ENCODE data around the gene PABPN1L. TPM values are rescaled to one million over a fixed set of nuclear protein-coding genes. Genes with fewer than 3 reads are reported as not detected.

Gene PABPN1L
- total and polyA plus RNA-seq, 2 donors (not counting 3 experiments of a cell fraction or from before 2014, with no cell fraction given), result not detected

- no peaks in the 10 kb centered on the region for H3K9me3 ChIP-seq (replicated peaks; ENCODE audit: control insufficient read depth, insufficient read depth, low read length)
- no peaks in the 10 kb centered on the region for H3K4me1 ChIP-seq (ENCODE audit: control insufficient read depth, extremely low read depth, insufficient read depth, low read length)
- POLR2A ChIA-PET, result no interaction called here
- H3K9me1 ChIP-seq (replicated peaks; ENCODE audit: control insufficient read depth, extremely low read depth, insufficient read depth, low read length), result no peaks in the 10 kb centered on the region
- no peak overlapping the region for H2AFZ ChIP-seq (ENCODE audit: low read depth, low read length)
- H3K36me3 ChIP-seq (ENCODE audit: control insufficient read depth in 2 of 2, extremely low read depth in 1 of 2, insufficient read depth in 2 of 2, low read length in 2 of 2), result peaks cover 0 to 3% of the 10 kb centered on the region in 2 experiments
- no TSS peak for BruUV-seq (replicated peaks)
- H4K20me1 ChIP-seq (replicated peaks; ENCODE audit: control insufficient read depth, extremely low read depth, insufficient read depth, low read length), result no peaks in the 10 kb centered on the region
- H3K4me2 ChIP-seq (ENCODE audit: insufficient read depth, low read length), result no peak overlapping the region
- FAIRE-seq (no peak), DNase-seq (ENCODE audit: low read depth, low spot score) (no peak)
- no peaks in the 10 kb centered on the region for H3K79me2 ChIP-seq (ENCODE audit: control insufficient read depth, insufficient read depth, low read length)
- H3K27ac ChIP-seq (ENCODE audit: insufficient read depth, low read depth, low read length), result no peak overlapping the region
- no peaks in the 10 kb centered on the region for H3K27me3 ChIP-seq (ENCODE audit: control insufficient read depth in 2 of 2, insufficient read depth in 2 of 2, low read length in 2 of 2)
- TF ChIP-seq, protein P1, sequence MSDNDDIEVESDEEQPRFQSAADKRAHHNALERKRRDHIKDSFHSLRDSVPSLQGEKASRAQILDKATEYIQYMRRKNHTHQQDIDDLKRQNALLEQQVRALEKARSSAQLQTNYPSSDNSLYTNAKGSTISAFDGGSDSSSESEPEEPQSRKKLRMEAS (IDR thresholded peaks at IDR 0.05; ENCODE audit: insufficient read depth, insufficient read length), result no peak
- intact Hi-C loops (cut with micrococcal nuclease) (no loop called here), dilution Hi-C loops (cut with MboI; ENCODE audit: extremely low pct_ligation_motif_present, low sequenced_read_pairs) (no loop called here)
- H3K9ac ChIP-seq (replicated peaks; ENCODE audit: extremely low read depth, insufficient read depth, low read length), result no peak overlapping the region
- CTCF ChIA-PET, result interaction anchor here (0.7 to 2.5 kb wide), 3 partner anchors 39 to 162 kb away, joined by 3 to 11 read pairs (median 3); no protein-coding TSS in a partner anchor
- no peak overlapping the region for H3K4me3 ChIP-seq (replicated peaks in 1 of 3; ENCODE audit: insufficient read depth in 1 of 3, low read depth in 1 of 3, low read length in 3 of 3)
Observed at GRCh38 chr16:88819126-88819525, 47.3 kb downstream of the PABPN1L start.

DNA sequence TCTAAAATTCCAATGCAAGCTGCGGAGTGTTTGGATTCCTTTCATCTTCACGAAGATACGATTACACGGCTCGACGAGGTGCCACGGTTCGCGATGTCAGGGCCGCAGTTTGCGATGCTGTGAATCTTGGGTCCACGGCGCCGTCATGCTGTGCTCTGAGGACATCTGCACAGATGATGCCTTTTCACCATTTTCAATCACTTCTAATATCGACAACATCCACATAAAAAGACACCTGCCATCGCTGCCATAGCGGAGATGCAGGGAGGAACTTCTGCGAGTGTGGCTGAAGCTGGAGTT is 47.9 kb downstream of the PABPN1L start:
- no peaks in the 10 kb centered on the region for H3K79me2 ChIP-seq (ENCODE audit: control insufficient read depth, insufficient read depth, low read length)
- FAIRE-seq (no peak), DNase-seq (ENCODE audit: low read depth, low spot score) (no peak)
- H3K4me3 ChIP-seq (replicated peaks in 1 of 3; ENCODE audit: insufficient read depth in 1 of 3, low read depth in 1 of 3, low read length in 3 of 3), result no peak overlapping the region
- dilution Hi-C loops (cut with MboI; ENCODE audit: extremely low pct_ligation_motif_present, low sequenced_read_pairs) (no loop called here), intact Hi-C loops (cut with micrococcal nuclease) (no loop called here)
- ChIA-PET POLR2A (no interaction called here), CTCF (interaction anchor here (2.5 kb wide), 1 partner anchor 39 kb away, joined by 11 read pairs; no protein-coding TSS in a partner anchor)
- no peaks in the 10 kb centered on the region for H3K9me3 ChIP-seq (replicated peaks; ENCODE audit: control insufficient read depth, insufficient read depth, low read length)
- no peak overlapping the region for H3K4me2 ChIP-seq (ENCODE audit: insufficient read depth, low read length)
- H3K9ac ChIP-seq (replicated peaks; ENCODE audit: extremely low read depth, insufficient read depth, low read length), result no peak overlapping the region
- H3K4me1 ChIP-seq (ENCODE audit: control insufficient read depth, extremely low read depth, insufficient read depth, low read length), result no peaks in the 10 kb centered on the region
- peaks cover 0 to 3% of the 10 kb centered on the region in 2 experiments for H3K36me3 ChIP-seq (ENCODE audit: control insufficient read depth in 2 of 2, extremely low read depth in 1 of 2, insufficient read depth in 2 of 2, low read length in 2 of 2)
- TF ChIP-seq POLR2AphosphoS5 (IDR thresholded peaks at IDR 0.05; ENCODE audit: insufficient read depth, low read depth, low read length) (no peak), JUN (IDR thresholded peaks at IDR 0.05; ENCODE audit: borderline replicate concordance, insufficient read depth, insufficient read length, low read depth) (no peak), POLR2A (IDR thresholded peaks at IDR 0.05; ENCODE audit: low read depth, low read length) (no peak), EZH2 (IDR thresholded peaks at IDR 0.05; ENCODE audit: borderline replicate concordance, low read depth, low read length, severe bottlenecking) (no peak), GATA2 (IDR thresholded peaks at IDR 0.05; ENCODE audit: insufficient read depth, insufficient read length, low read depth, low read length) (no peak), CTCF (IDR thresholded peaks at IDR 0.05; ENCODE audit: extremely low read depth in 1 of 2, insufficient read depth in 1 of 2, low read depth in 1 of 2, low read length in 2 of 2) (no peak), MYC (IDR thresholded peaks at IDR 0.05; ENCODE audit: low read depth, low read length) (no peak), FOS (IDR thresholded peaks at IDR 0.05; ENCODE audit: borderline replicate concordance, insufficient read depth, low read length) (no peak)
- TF ChIP-seq, protein P1 (IDR thresholded peaks at IDR 0.05; ENCODE audit: insufficient read depth, insufficient read length), result no peak
- no peak overlapping the region for H2AFZ ChIP-seq (ENCODE audit: low read depth, low read length)
- no peak overlapping the region for H3K27ac ChIP-seq (ENCODE audit: insufficient read depth, low read depth, low read length)
- H3K9me1 ChIP-seq (replicated peaks; ENCODE audit: control insufficient read depth, extremely low read depth, insufficient read depth, low read length), result no peaks in the 10 kb centered on the region
- no TSS peak for BruUV-seq (replicated peaks)
- H3K27me3 ChIP-seq (ENCODE audit: control insufficient read depth in 2 of 2, insufficient read depth in 2 of 2, low read length in 2 of 2), result no peaks in the 10 kb centered on the region
- no peaks in the 10 kb centered on the region for H4K20me1 ChIP-seq (replicated peaks; ENCODE audit: control insufficient read depth, extremely low read depth, insufficient read depth, low read length)

All from endothelial cell of umbilical vein (primary cell).